H1 (cell line): ENCODE measurements around the gene ARGLU1. TPM values are rescaled to one million over a fixed set of nuclear protein-coding genes. Genes with fewer than 3 reads are reported as not detected.

ENCODE experiments used
- CTCF ChIA-PET: fragments of 300-600 bp; sonication (Branson Sonifier 250); formaldehyde crosslinking; loops from one replicate; lab custom pipeline; 2021; ENCODE audit not compliant: partially characterized antibody; lab: Charles Lee
- POLR2A ChIA-PET: fragments of 300-600 bp; sonication (Branson Sonifier 250); formaldehyde crosslinking; loops from one replicate; lab custom pipeline; 2021; ENCODE audit warnings: inconsistent platforms; ENCODE audit not compliant: partially characterized antibody; lab: Charles Lee
- DNase-seq, 2 experiments: peaks; one replicate each; pipeline versions ENCODE4 v3.0.0 to v3.0.0-alpha.2; 2010 to 2022; ENCODE audit warnings: low spot score in 2 of 2, low read depth in 1 of 2, mixed read lengths in 1 of 2
- FAIRE-seq: peaks from 2 replicates; lab custom pipeline; 2011; peaks lifted over from hg19 to GRCh38; lab: Jason Lieb, UNC
- H2AFZ ChIP-seq: 2 replicates; pipeline ENCODE4 v1.8.1; 2012; ENCODE audit warnings: low read length, inconsistent platforms
- H2AK5ac ChIP-seq: 2 replicates; pipeline ENCODE4 v1.6.1; 2013; ENCODE audit warnings: low read depth, low read length
- H2BK120ac ChIP-seq: replicated peaks from 2 replicates; pipeline ENCODE3; 2013; ENCODE audit warnings: low read depth, low read length, inconsistent platforms
- H2BK12ac ChIP-seq: 2 replicates; pipeline ENCODE4 v1.6.1; 2013; ENCODE audit warnings: low read depth, low read length
- H2BK15ac ChIP-seq: 2 replicates; pipeline ENCODE4 v1.6.1; 2013; ENCODE audit warnings: low read length
- H2BK20ac ChIP-seq: 2 replicates; pipeline ENCODE4 v1.6.1; 2013; ENCODE audit warnings: low read length
- H2BK5ac ChIP-seq: 2 replicates; pipeline ENCODE4 v1.6.1; 2013; ENCODE audit warnings: low read depth, low read length
- H3K14ac ChIP-seq: 2 replicates; pipeline ENCODE4 v1.6.1; 2013; ENCODE audit warnings: inconsistent platforms; ENCODE audit not compliant: insufficient read length
- H3K18ac ChIP-seq: 2 replicates; pipeline ENCODE4 v1.6.1; 2013; ENCODE audit warnings: low read length; ENCODE audit errors: extremely low read depth
- H3K23ac ChIP-seq: 2 replicates; pipeline ENCODE4 v1.6.1; 2013; ENCODE audit warnings: inconsistent platforms; ENCODE audit not compliant: insufficient read length
- H3K23me2 ChIP-seq: 2 replicates; pipeline ENCODE4 v1.6.1; 2013; ENCODE audit warnings: low read depth, low read length
- H3K27ac ChIP-seq: 2 replicates; pipeline ENCODE4 v1.6.1; 2011; ENCODE audit warnings: low read depth, low read length, inconsistent platforms
- H3K27me3 ChIP-seq, 4 experiments: replicated peaks in 1 of 4; 1 replicate in 1 of 4; 2 replicates in 3 of 4; pipeline versions ENCODE4 v1.6.1 to v1.8.1; 2011 to 2013; ENCODE audit warnings: low read length in 3 of 4, mild to moderate bottlenecking in 3 of 4, inconsistent platforms in 2 of 4, mixed read lengths in 2 of 4, moderate library complexity in 1 of 4; ENCODE audit not compliant: control insufficient read depth in 3 of 4, insufficient read depth in 3 of 4; ENCODE audit errors: extremely low read depth in 1 of 4
- H3K36me3 ChIP-seq, 4 experiments: 2 replicates each; pipeline versions ENCODE4 v1.6.1 to v1.8.1; 2011 to 2013; ENCODE audit warnings: mild to moderate bottlenecking in 4 of 4, low read length in 3 of 4, moderate library complexity in 2 of 4, control low read depth in 1 of 4, inconsistent platforms in 1 of 4; ENCODE audit not compliant: insufficient read depth in 4 of 4, control insufficient read depth in 2 of 4
- H3K4ac ChIP-seq: replicated peaks from 2 replicates; pipeline ENCODE3; 2013; ENCODE audit warnings: low read length, low read depth, mixed read lengths, inconsistent platforms; ENCODE audit not compliant: insufficient read length
- H3K4me1 ChIP-seq, 4 experiments: replicated peaks in 1 of 4; 1 replicate in 1 of 4; 2 replicates in 3 of 4; pipeline versions ENCODE4 v1.6.1 to v1.8.1; 2011 to 2013; ENCODE audit warnings: low read length in 3 of 4, inconsistent platforms in 2 of 4, mixed read lengths in 1 of 4; ENCODE audit not compliant: insufficient read depth in 4 of 4, control insufficient read depth in 3 of 4
- H3K4me2 ChIP-seq, 2 experiments: 2 replicates each; pipeline versions ENCODE4 v1.6.1 to v1.8.1; 2011 to 2013; ENCODE audit warnings: low read depth in 2 of 2, low read length in 2 of 2, control low read depth in 1 of 2, inconsistent platforms in 1 of 2, mild to moderate bottlenecking in 1 of 2; ENCODE audit not compliant: insufficient read depth in 1 of 2
- H3K4me3 ChIP-seq, 4 experiments: fragments of 200-600, 300-600 bp in 1 of 4; sonication (generic), shearing (Covaris generic), sonication (Bioruptor Twin) in 1 of 4; 2 replicates each; pipeline versions ENCODE4 v1.5.1 to v1.8.1; 2011 to 2016; ENCODE audit warnings: low read length in 4 of 4, low read depth in 3 of 4, control low read depth in 2 of 4, inconsistent platforms in 2 of 4, mild to moderate bottlenecking in 2 of 4, mixed read lengths in 1 of 4, moderate library complexity in 1 of 4; ENCODE audit not compliant: insufficient read depth in 2 of 4; ENCODE audit errors: extremely low read depth in 1 of 4
- H3K56ac ChIP-seq: replicated peaks from 2 replicates; pipeline ENCODE3; 2013; ENCODE audit warnings: low read depth, mild to moderate bottlenecking, mixed read lengths, low read length, inconsistent platforms; ENCODE audit not compliant: insufficient read length
- H3K79me1 ChIP-seq: 2 replicates; pipeline ENCODE4 v1.6.1; 2013; ENCODE audit warnings: low read depth, low read length, control low read depth
- H3K79me2 ChIP-seq, 2 experiments: 2 replicates each; pipeline versions ENCODE4 v1.6.1 to v1.8.1; 2012 to 2013; ENCODE audit warnings: low read length in 2 of 2, mild to moderate bottlenecking in 2 of 2, inconsistent platforms in 1 of 2; ENCODE audit not compliant: insufficient read depth in 2 of 2, control insufficient read depth in 1 of 2
- H3K9ac ChIP-seq, 4 experiments: replicated peaks in 1 of 4; 1 replicate in 1 of 4; 2 replicates in 3 of 4; pipeline versions ENCODE4 v1.6.1 to v1.8.1; 2011 to 2013; ENCODE audit warnings: low read depth in 3 of 4, low read length in 3 of 4, control low read depth in 2 of 4, mild to moderate bottlenecking in 2 of 4, moderate library complexity in 2 of 4, inconsistent platforms in 1 of 4; ENCODE audit errors: extremely low read depth in 1 of 4
- H3K9me3 ChIP-seq, 2 experiments: 2 replicates each; pipeline versions ENCODE4 v1.6.1 to v1.8.1; 2012 to 2013; ENCODE audit warnings: mild to moderate bottlenecking in 2 of 2, moderate library complexity in 2 of 2, control low read depth in 1 of 2, inconsistent platforms in 1 of 2, low read depth in 1 of 2, low read length in 1 of 2, mixed read lengths in 1 of 2; ENCODE audit not compliant: insufficient read depth in 2 of 2
- H4K20me1 ChIP-seq, 2 experiments: replicated peaks in 1 of 2; 2 replicates each; pipeline versions ENCODE3 to v1.8.1; 2011 to 2013; ENCODE audit warnings: inconsistent platforms in 2 of 2, low read length in 2 of 2, mild to moderate bottlenecking in 1 of 2; ENCODE audit not compliant: insufficient read depth in 2 of 2, control insufficient read depth in 1 of 2
- H4K5ac ChIP-seq: 2 replicates; pipeline ENCODE4 v1.6.1; 2013; ENCODE audit warnings: low read length, low read depth, mixed read lengths, inconsistent platforms; ENCODE audit not compliant: insufficient read length
- H4K8ac ChIP-seq: 2 replicates; pipeline ENCODE4 v1.8.0; 2013; ENCODE audit warnings: mild to moderate bottlenecking, moderate library complexity, low read length, inconsistent platforms; ENCODE audit not compliant: insufficient read depth; ENCODE audit errors: extremely low read depth
- H4K91ac ChIP-seq: replicated peaks from 2 replicates; pipeline ENCODE3; 2013; ENCODE audit warnings: low read length, mixed read lengths, inconsistent platforms; ENCODE audit not compliant: insufficient read length
- ASH2L ChIP-seq: fragments of 200-600, 300-600 bp; sonication (generic); IDR thresholded peaks from one replicate; pipeline ENCODE4 v1.7.1; 2017; ENCODE audit warnings: low read length
- BCL11A ChIP-seq, 2 experiments: IDR thresholded peaks; one replicate each; pipeline ENCODE4 v1.6.1; 2011; ENCODE audit warnings: low read depth in 2 of 2, low read length in 2 of 2, mild to moderate bottlenecking in 2 of 2
- CHD2 ChIP-seq: IDR thresholded peaks from 2 replicates; pipeline ENCODE4 v1.6.1; 2012; ENCODE audit warnings: low read length, improper control_type of control experiment
- CREB1 ChIP-seq: IDR thresholded peaks from 2 replicates; pipeline ENCODE4 v1.6.1; 2012; ENCODE audit warnings: inconsistent platforms
- CTCF ChIP-seq, 3 experiments: IDR thresholded peaks; 1 replicate in 2 of 3; 2 replicates in 1 of 3; pipeline versions ENCODE4 v1.5.1 to v1.6.1; 2011; ENCODE audit warnings: low read length in 3 of 3, mild to moderate bottlenecking in 3 of 3, inconsistent platforms in 2 of 3, low read depth in 1 of 3, moderate library complexity in 1 of 3; ENCODE audit not compliant: insufficient read depth in 1 of 3; ENCODE audit errors: control extremely low read depth in 1 of 3
- GABPA ChIP-seq: IDR thresholded peaks from 2 replicates; pipeline ENCODE4 v1.6.1; 2011; ENCODE audit warnings: mild to moderate bottlenecking, low read length, moderate library complexity, borderline replicate concordance; ENCODE audit not compliant: insufficient read depth
- KDM5A ChIP-seq: fragments of 200-600 bp; IDR thresholded peaks from 2 replicates; pipeline ENCODE4 v1.7.1; 2012; ENCODE audit warnings: mild to moderate bottlenecking, low read length, inconsistent platforms, mixed read lengths
- WGBS, 2 experiments: shearing (Covaris generic) in 1 of 2; methylation state at CpG; one replicate each; pipeline versions ENCODE4 v1.1.6 to v1.1.7; 2013 to 2015; ENCODE audit warnings: low lambda C conversion rate in 2 of 2, mixed read lengths in 2 of 2, inconsistent platforms in 1 of 2, low coverage in 1 of 2, missing lambda C conversion rate in 1 of 2; ENCODE audit not compliant: insufficient replicate concordance in 2 of 2, insufficient coverage in 1 of 2, insufficient read length in 1 of 2; ENCODE audit errors: extremely low coverage in 1 of 2, missing lambda C conversion rate in 1 of 2; 5-methylcytosine and 5-hydroxymethylcytosine counted together
- polyA plus RNA-seq, 7 experiments: library from polyadenylated mRNA; depleted of rRNA in 3 of 7; stranded (reverse) in 5 of 7; unstranded in 2 of 7; fragments of >200 nt in 5 of 7; fragments of 200-250 nt in 2 of 7; gene quantifications; 1 replicate in 5 of 7; 2 replicates in 1 of 7; 4 replicates in 1 of 7; pipeline versions ENCODE4 v1.2.1 to v1.2.3, GENCODE V29; 2011 to 2013; ENCODE audit warnings: missing spikeins in 2 of 7, mixed read lengths in 2 of 7
- total RNA-seq: library from RNA; stranded (reverse); fragmentation: NEBNext Ultra II Directional; extraction: Animal tissue kit (Norgen Biotek cat#: 25700); gene quantifications from 2 replicates; pipeline ENCODE4 v1.2.1, GENCODE V29; 2021

The ARGLU1 gene
- total and polyA plus RNA-seq, 2 of the 8 experiments (the other 6 are each of a cell fraction or from before 2014, with no cell fraction given), result 47.8 to 84.9 TPM

- Histone ChIP-seq H3K18ac (no peak overlapping the region), H2BK15ac (0 out of 2 replicates have a peak overlapping the region, but pooled peaks have one; percentile 62), H3K4me2 (no peak overlapping the region), H4K5ac (no peak overlapping the region), H3K9ac (no peak overlapping the region), H2BK5ac (no peak overlapping the region; the same call in 1 of the 2 replicates), H4K91ac (peak overlapping the region; percentile 20), H3K23ac (no peak overlapping the region), H3K56ac (peak overlapping the region; percentile 24), H3K23me2 (peaks cover 4% of the 10 kb centered on the region; the same call in 1 of the 2 replicates), H3K9me3 (no peaks in the 10 kb centered on the region), H3K4me3 (no peak overlapping the region), H3K36me3 (no peaks in the 10 kb centered on the region), H2BK120ac (no peak overlapping the region), H4K8ac (no peak overlapping the region; the same call in 1 of the 2 replicates), H3K14ac (no peak overlapping the region), H3K79me1 (0 out of 2 replicates have a peak, but pooled peaks cover 2% of the 10 kb centered on the region), H2BK20ac (no peak overlapping the region), H3K79me2 (no peaks in the 10 kb centered on the region), H2AK5ac (peak overlapping the region; percentile 44), H2BK12ac (peak overlapping the region; percentile 33; the same call in 1 of the 2 replicates), H3K27ac (no peak overlapping the region), H3K4me1 (no peaks in the 10 kb centered on the region), H3K4ac (peak overlapping the region; percentile 16), H4K20me1 (peaks cover 0 to 3% of the 10 kb centered on the region in 2 experiments), H2AFZ (no peak overlapping the region), H3K27me3 (no peaks in the 10 kb centered on the region)
- no peak for DNase-seq
- ChIA-PET CTCF (interaction anchor here (0.6 to 1.1 kb wide), 6 partner anchors 9 to 523 kb away, joined by 3 to 5 read pairs (median 4); no protein-coding TSS in a partner anchor), POLR2A (no interaction called here)
- no peak for FAIRE-seq
- 91% methylated on average over 10 of the region's 10 CpGs; no CpG with 5 or more reads in 1 of the 2 experiments for WGBS, 2 experiments
- TF ChIP-seq CREB1 (no peak), CTCF (IDR thresholded peaks at IDR 0.05; ENCODE audit: control extremely low read depth in 1 of 3, insufficient read depth in 1 of 3, low read depth in 1 of 3, low read length in 3 of 3) (peak in 1 of 3 experiments; percentile 6; a peak in 1 of 4 replicates), CHD2 (no peak), GABPA (no peak), ASH2L (no peak), KDM5A (no peak), BCL11A (IDR thresholded peaks at IDR 0.05; ENCODE audit: low read depth in 2 of 2, low read length in 2 of 2) (no peak)
These were observed 28.5 kb upstream of the ARGLU1 start for GRCh38 chr13:106596275-106596937.
